ENCODE results near the gene TSPAN16. TPM values are rescaled to one million over a fixed set of nuclear protein-coding genes. Genes with fewer than 3 reads are reported as not detected.
A peak's percentile ranks its signal among the peaks of the same experiment; 100 is the strongest.

Gene TSPAN16
- total and polyA plus RNA-seq, 2 of the 13 experiments (the other 11 are each of a cell fraction or from before 2014, with no cell fraction given): not detected

DNA sequence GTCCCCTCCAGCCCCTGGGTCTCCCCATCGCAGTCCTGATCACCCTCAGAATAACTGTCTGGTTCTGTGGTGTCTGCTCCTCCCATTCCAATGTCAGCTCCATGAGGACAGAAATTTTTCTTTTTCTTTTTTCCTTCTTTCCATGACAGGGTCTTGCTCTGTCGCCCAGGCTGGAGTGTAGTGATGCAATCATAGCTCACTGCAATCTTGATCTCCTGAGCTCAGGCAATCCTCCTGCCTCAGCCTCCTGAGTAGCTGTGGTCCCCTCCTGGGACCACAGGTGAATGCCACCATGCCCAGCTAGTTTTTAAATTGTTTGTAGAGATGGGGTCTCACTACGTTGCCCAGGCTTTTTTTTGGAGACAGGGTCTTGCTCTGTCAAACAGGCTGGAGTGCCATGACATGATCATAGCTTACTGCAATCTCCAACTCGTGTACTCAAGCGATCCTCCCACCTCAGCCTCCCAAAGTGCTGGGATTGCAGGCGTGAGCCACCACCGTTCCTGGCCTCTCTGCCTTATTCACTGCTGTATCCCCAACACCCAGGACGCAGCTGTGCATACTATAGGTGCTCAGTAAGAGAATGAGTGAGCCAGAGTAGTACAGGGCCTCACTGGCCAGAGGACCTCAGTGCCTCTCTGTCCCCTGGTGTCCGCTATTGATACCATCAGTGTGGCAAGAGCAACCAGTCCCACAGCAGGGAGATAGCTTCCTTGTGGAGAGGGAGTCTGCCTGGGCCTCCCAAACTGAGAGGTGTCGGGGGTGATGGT lies 28.5 kb upstream of the TSPAN16 start (continued):
- TF ChIP-seq, protein P1, sequence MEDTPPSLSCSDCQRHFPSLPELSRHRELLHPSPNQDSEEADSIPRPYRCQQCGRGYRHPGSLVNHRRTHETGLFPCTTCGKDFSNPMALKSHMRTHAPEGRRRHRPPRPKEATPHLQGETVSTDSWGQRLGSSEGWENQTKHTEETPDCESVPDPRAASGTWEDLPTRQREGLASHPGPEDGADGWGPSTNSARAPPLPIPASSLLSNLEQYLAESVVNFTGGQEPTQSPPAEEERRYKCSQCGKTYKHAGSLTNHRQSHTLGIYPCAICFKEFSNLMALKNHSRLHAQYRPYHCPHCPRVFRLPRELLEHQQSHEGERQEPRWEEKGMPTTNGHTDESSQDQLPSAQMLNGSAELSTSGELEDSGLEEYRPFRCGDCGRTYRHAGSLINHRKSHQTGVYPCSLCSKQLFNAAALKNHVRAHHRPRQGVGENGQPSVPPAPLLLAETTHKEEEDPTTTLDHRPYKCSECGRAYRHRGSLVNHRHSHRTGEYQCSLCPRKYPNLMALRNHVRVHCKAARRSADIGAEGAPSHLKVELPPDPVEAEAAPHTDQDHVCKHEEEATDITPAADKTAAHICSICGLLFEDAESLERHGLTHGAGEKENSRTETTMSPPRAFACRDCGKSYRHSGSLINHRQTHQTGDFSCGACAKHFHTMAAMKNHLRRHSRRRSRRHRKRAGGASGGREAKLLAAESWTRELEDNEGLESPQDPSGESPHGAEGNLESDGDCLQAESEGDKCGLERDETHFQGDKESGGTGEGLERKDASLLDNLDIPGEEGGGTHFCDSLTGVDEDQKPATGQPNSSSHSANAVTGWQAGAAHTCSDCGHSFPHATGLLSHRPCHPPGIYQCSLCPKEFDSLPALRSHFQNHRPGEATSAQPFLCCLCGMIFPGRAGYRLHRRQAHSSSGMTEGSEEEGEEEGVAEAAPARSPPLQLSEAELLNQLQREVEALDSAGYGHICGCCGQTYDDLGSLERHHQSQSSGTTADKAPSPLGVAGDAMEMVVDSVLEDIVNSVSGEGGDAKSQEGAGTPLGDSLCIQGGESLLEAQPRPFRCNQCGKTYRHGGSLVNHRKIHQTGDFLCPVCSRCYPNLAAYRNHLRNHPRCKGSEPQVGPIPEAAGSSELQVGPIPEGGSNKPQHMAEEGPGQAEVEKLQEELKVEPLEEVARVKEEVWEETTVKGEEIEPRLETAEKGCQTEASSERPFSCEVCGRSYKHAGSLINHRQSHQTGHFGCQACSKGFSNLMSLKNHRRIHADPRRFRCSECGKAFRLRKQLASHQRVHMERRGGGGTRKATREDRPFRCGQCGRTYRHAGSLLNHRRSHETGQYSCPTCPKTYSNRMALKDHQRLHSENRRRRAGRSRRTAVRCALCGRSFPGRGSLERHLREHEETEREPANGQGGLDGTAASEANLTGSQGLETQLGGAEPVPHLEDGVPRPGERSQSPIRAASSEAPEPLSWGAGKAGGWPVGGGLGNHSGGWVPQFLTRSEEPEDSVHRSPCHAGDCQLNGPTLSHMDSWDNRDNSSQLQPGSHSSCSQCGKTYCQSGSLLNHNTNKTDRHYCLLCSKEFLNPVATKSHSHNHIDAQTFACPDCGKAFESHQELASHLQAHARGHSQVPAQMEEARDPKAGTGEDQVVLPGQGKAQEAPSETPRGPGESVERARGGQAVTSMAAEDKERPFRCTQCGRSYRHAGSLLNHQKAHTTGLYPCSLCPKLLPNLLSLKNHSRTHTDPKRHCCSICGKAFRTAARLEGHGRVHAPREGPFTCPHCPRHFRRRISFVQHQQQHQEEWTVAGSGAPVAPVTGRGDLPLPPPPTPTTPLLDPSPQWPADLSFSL (CRISPR knock-in tag; IDR thresholded peaks at IDR 0.05): no peak
- TF ChIP-seq, protein P2, sequence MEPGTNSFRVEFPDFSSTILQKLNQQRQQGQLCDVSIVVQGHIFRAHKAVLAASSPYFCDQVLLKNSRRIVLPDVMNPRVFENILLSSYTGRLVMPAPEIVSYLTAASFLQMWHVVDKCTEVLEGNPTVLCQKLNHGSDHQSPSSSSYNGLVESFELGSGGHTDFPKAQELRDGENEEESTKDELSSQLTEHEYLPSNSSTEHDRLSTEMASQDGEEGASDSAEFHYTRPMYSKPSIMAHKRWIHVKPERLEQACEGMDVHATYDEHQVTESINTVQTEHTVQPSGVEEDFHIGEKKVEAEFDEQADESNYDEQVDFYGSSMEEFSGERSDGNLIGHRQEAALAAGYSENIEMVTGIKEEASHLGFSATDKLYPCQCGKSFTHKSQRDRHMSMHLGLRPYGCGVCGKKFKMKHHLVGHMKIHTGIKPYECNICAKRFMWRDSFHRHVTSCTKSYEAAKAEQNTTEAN (CRISPR knock-in tag; conservative IDR thresholded peaks at IDR 0.05): no peak
- TF ChIP-seq SMAD3 (CRISPR knock-in tag; IDR thresholded peaks at IDR 0.05): no peak
- no peak for TF ChIP-seq ZNF383 (CRISPR knock-in tag; IDR thresholded peaks at IDR 0.05; ENCODE audit: borderline replicate concordance)
- no peak for TF ChIP-seq ZNF660 (CRISPR knock-in tag; IDR thresholded peaks at IDR 0.05; ENCODE audit: borderline replicate concordance, low read depth)
- TF ChIP-seq THAP8 (CRISPR knock-in tag; IDR thresholded peaks at IDR 0.05; ENCODE audit: borderline replicate concordance): no peak
- TF ChIP-seq, protein P3, sequence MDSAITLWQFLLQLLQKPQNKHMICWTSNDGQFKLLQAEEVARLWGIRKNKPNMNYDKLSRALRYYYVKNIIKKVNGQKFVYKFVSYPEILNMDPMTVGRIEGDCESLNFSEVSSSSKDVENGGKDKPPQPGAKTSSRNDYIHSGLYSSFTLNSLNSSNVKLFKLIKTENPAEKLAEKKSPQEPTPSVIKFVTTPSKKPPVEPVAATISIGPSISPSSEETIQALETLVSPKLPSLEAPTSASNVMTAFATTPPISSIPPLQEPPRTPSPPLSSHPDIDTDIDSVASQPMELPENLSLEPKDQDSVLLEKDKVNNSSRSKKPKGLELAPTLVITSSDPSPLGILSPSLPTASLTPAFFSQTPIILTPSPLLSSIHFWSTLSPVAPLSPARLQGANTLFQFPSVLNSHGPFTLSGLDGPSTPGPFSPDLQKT (CRISPR knock-in tag; IDR thresholded peaks at IDR 0.05; ENCODE audit: borderline replicate concordance): no peak
- TF ChIP-seq ZNF121 (CRISPR knock-in tag; IDR thresholded peaks at IDR 0.05): peak; percentile 93
- TF ChIP-seq MTA1 (CRISPR knock-in tag; IDR thresholded peaks at IDR 0.05; ENCODE audit: borderline replicate concordance): no peak
- no peak for TF ChIP-seq JUNB (CRISPR knock-in tag; IDR thresholded peaks at IDR 0.05; ENCODE audit: borderline replicate concordance)
- no peak for TF ChIP-seq AHDC1 (CRISPR knock-in tag; IDR thresholded peaks at IDR 0.05; ENCODE audit: borderline replicate concordance)
